Esophagus (tissue), 2 donors: ENCODE measurements around the gene NRTN. TPM values are rescaled to one million over a fixed set of nuclear protein-coding genes. Genes with fewer than 3 reads are reported as not detected.

Experiments used
- H3K27ac ChIP-seq, 2 donors: one replicate each; pipeline ENCODE4 v1.5.1; 2013; ENCODE audit warnings: low read depth in 2 of 2, mild to moderate bottlenecking in 2 of 2, inconsistent platforms in 1 of 2, low read length in 1 of 2, moderate library complexity in 1 of 2
- H3K27me3 ChIP-seq, 2 donors: one replicate each; pipeline ENCODE4 v1.6.1; 2013; ENCODE audit warnings: low read length in 2 of 2, control low read depth in 1 of 2, mild to moderate bottlenecking in 1 of 2; ENCODE audit not compliant: insufficient read depth in 2 of 2, control insufficient read depth in 1 of 2
- H3K36me3 ChIP-seq, 2 donors: one replicate each; pipeline ENCODE4 v1.6.1; 2013; ENCODE audit warnings: low read length in 1 of 2; ENCODE audit not compliant: control insufficient read depth in 2 of 2, insufficient read depth in 2 of 2
- H3K4me1 ChIP-seq, 2 donors: one replicate each; pipeline ENCODE4 v1.6.1; 2013; ENCODE audit warnings: low read length in 1 of 2; ENCODE audit not compliant: control insufficient read depth in 2 of 2, insufficient read depth in 2 of 2
- H3K4me3 ChIP-seq, 2 donors: one replicate each; pipeline ENCODE4 v1.5.1; 2013; ENCODE audit warnings: low read length in 2 of 2, mild to moderate bottlenecking in 2 of 2, low read depth in 1 of 2, moderate library complexity in 1 of 2
- H3K9me3 ChIP-seq, 2 donors: one replicate each; pipeline ENCODE4 v1.6.1; 2013; ENCODE audit warnings: mild to moderate bottlenecking in 2 of 2, low read depth in 1 of 2, low read length in 1 of 2, moderate library complexity in 1 of 2; ENCODE audit not compliant: control insufficient read depth in 2 of 2, insufficient read depth in 1 of 2
- WGBS, 2 donors: extraction: QIAGEN DNeasy Blood & Tissue Kit; methylation state at CpG; one replicate each; pipeline ENCODE4 v1.1.7; 2013; 5-methylcytosine and 5-hydroxymethylcytosine counted together
- polyA plus RNA-seq, 2 donors: library from polyadenylated mRNA; stranded (reverse); fragments of 200-250 nt; gene quantifications; one replicate each; pipeline ENCODE4 v1.2.3, GENCODE V29; 2013
- donor health status: healthy with polysubstance abuse.
- donor health status: Bipolar disorder and iron deficiency.

The NRTN gene
- polyA plus RNA-seq, 2 donors: 2.2 to 2.8 TPM

- Histone ChIP-seq H3K4me3 (no peak overlapping the region), H3K27me3 (no peaks in the 10 kb centered on the region), H3K9me3 (peaks cover 0 to 3% of the 10 kb centered on the region in 2 donors), H3K27ac (no peak overlapping the region), H3K4me1 (peaks cover 0 to 4% of the 10 kb centered on the region in 2 donors), H3K36me3 (peaks cover 0 to 4% of the 10 kb centered on the region in 2 donors)
- whole genome bisulfite sequencing, 2 donors: 26 to 32% methylated on average over 29 to 30 of the region's 30 CpGs
These were observed 17.4 kb downstream of the NRTN start for GRCh38 chr19:5822181-5822844.

- peaks cover 0 to 6% of the 10 kb centered on the region in 2 donors for H3K36me3 ChIP-seq
- no peak overlapping the region for H3K4me3 ChIP-seq
- H3K27me3 ChIP-seq: no peaks in the 10 kb centered on the region
- H3K4me1 ChIP-seq: peaks cover 4 to 11% of the 10 kb centered on the region in 2 donors
- no peak overlapping the region for H3K27ac ChIP-seq
- no peaks in the 10 kb centered on the region for H3K9me3 ChIP-seq
- WGBS, 2 donors: 79 to 84% methylated on average over 30 of the region's 30 CpGs
These were observed 18.9 kb downstream of the NRTN start for GRCh38 chr19:5823579-5824281.

GRCh38 chr19:5824751-5825150, 19.9 kb downstream of the NRTN start:
- 84 to 87% methylated on average over 10 of the region's 10 CpGs for WGBS, 2 donors
- no peak overlapping the region for H3K27ac ChIP-seq
- no peak overlapping the region for H3K4me3 ChIP-seq
- H3K9me3 ChIP-seq: no peaks in the 10 kb centered on the region
- H3K27me3 ChIP-seq: no peaks in the 10 kb centered on the region
- H3K4me1 ChIP-seq: peaks cover 4 to 12% of the 10 kb centered on the region in 2 donors
- peaks cover 0 to 7% of the 10 kb centered on the region in 2 donors for H3K36me3 ChIP-seq

GRCh38 chr19:5825178-5825577, 20.3 kb downstream of the NRTN start:
- Histone ChIP-seq H3K36me3 (peaks cover 0 to 11% of the 10 kb centered on the region in 2 donors), H3K9me3 (no peaks in the 10 kb centered on the region), H3K4me3 (no peak overlapping the region), H3K27ac (no peak overlapping the region), H3K27me3 (no peaks in the 10 kb centered on the region), H3K4me1 (peaks cover 4 to 12% of the 10 kb centered on the region in 2 donors)
- 55 to 78% methylated on average over 21 of the region's 21 CpGs for WGBS, 2 donors

- Histone ChIP-seq H3K4me3 (no peak overlapping the region), H3K4me1 (peaks cover 4 to 12% of the 10 kb centered on the region in 2 donors), H3K27ac (peak overlapping the region in 1 of 2 donors; percentile 93)
These were observed 21.9 kb downstream of the NRTN start for GRCh38 chr19:5826531-5827341.

GRCh38 chr19:5827342-5827890, 22.5 kb downstream of the NRTN start:
- peak overlapping the region; percentile 58 to 65 for H3K4me3 ChIP-seq
- WGBS, 2 donors: 17 to 26% methylated on average over 26 to 37 of the region's 37 CpGs

More at GRCh38 chr19:5826531-5827341, 21.9 kb downstream of the NRTN start:
- Histone ChIP-seq H3K27me3 (no peaks in the 10 kb centered on the region), H3K36me3 (peaks cover 0 to 11% of the 10 kb centered on the region in 2 donors), H3K9me3 (no peaks in the 10 kb centered on the region)
- WGBS, 2 donors: 15 to 21% methylated on average over 24 of the region's 24 CpGs

GRCh38 chr19:5827891-5828660, 23.2 kb downstream of the NRTN start:
- peaks cover 4 to 8% of the 10 kb centered on the region in 2 donors for H3K4me1 ChIP-seq
- no peaks in the 10 kb centered on the region for H3K9me3 ChIP-seq
- no peaks in the 10 kb centered on the region for H3K27me3 ChIP-seq
- WGBS, 2 donors: 2 to 3% methylated on average over 69 to 91 of the region's 91 CpGs
- H3K4me3 ChIP-seq: peak overlapping the region; percentile 58 to 65
- peaks cover 0 to 15% of the 10 kb centered on the region in 2 donors for H3K36me3 ChIP-seq
- H3K27ac ChIP-seq: peak overlapping the region; percentile 72 to 93

More at GRCh38 chr19:5827342-5827890, 22.5 kb downstream of the NRTN start:
- peaks cover 4 to 9% of the 10 kb centered on the region in 2 donors for H3K4me1 ChIP-seq
- peaks cover 0 to 15% of the 10 kb centered on the region in 2 donors for H3K36me3 ChIP-seq
- peak overlapping the region; percentile 37 to 93 for H3K27ac ChIP-seq
- no peaks in the 10 kb centered on the region for H3K27me3 ChIP-seq
- no peaks in the 10 kb centered on the region for H3K9me3 ChIP-seq

- peak overlapping the region; percentile 58 to 65 for H3K4me3 ChIP-seq
- peaks cover 4 to 8% of the 10 kb centered on the region in 2 donors for H3K4me1 ChIP-seq
- H3K27ac ChIP-seq: peak overlapping the region; percentile 72 to 93
- no peaks in the 10 kb centered on the region for H3K27me3 ChIP-seq
- WGBS, 2 donors: 4% methylated on average over 37 to 47 of the region's 47 CpGs
- H3K9me3 ChIP-seq: no peaks in the 10 kb centered on the region
- H3K36me3 ChIP-seq: peaks cover 0 to 14% of the 10 kb centered on the region in 2 donors
These were observed 24.0 kb downstream of the NRTN start for GRCh38 chr19:5828661-5829566.
